Skeletal muscle satellite cell (primary cell): ENCODE results near the gene CELF3.
A peak's percentile ranks its signal among the peaks of the same experiment; 100 is the strongest.
"Not testable (repeated sequence)": the region's sequence is repeated elsewhere in the genome, so short reads cannot be mapped to it uniquely, and the experiment has no call there.

Source experiments
- H3K27me3 ChIP-seq: 2 replicates; pipeline ENCODE4 v1.7.0; 2013; ENCODE audit warnings: low read length; ENCODE audit not compliant: control insufficient read depth, insufficient read depth
- H3K36me3 ChIP-seq: 2 replicates; pipeline ENCODE4 v1.7.0; 2013; ENCODE audit warnings: mild to moderate bottlenecking, control low read depth, low read length; ENCODE audit not compliant: insufficient read depth
- H3K4me1 ChIP-seq: 2 replicates; pipeline ENCODE4 v1.7.0; 2013; ENCODE audit warnings: low read length; ENCODE audit not compliant: control insufficient read depth, insufficient read depth
- H3K4me2 ChIP-seq: 2 replicates; pipeline ENCODE4 v1.7.0; 2013; ENCODE audit warnings: mild to moderate bottlenecking, low read length
- H3K4me3 ChIP-seq: 2 replicates; pipeline ENCODE4 v1.7.0; 2013; ENCODE audit warnings: low read length
- H3K9ac ChIP-seq: 2 replicates; pipeline ENCODE4 v1.7.0; 2013; ENCODE audit warnings: mild to moderate bottlenecking, low read depth, low read length, moderate library complexity
- H3K9me3 ChIP-seq: replicated peaks from 2 replicates; pipeline ENCODE4 v1.7.0; 2013; ENCODE audit warnings: mild to moderate bottlenecking, control low read depth, low read length

The CELF3 gene

GRCh38 chr1:151733995-151734394 lies 17.4 kb upstream of the CELF3 start:
- H3K9me3 ChIP-seq, H3K4me1 ChIP-seq, H3K9ac ChIP-seq, H3K4me3 ChIP-seq, H3K36me3 ChIP-seq, H3K4me2 ChIP-seq: not testable (repeated sequence)
- peaks cover 25% of the 10 kb centered on the region for H3K27me3 ChIP-seq

GRCh38 chr1:151733126-151733525 lies 16.5 kb upstream of the CELF3 start:
- H3K36me3 ChIP-seq = no peaks in the 10 kb centered on the region
- no peak overlapping the region for H3K9ac ChIP-seq
- H3K4me2 ChIP-seq = no peak overlapping the region
- no peak overlapping the region for H3K4me3 ChIP-seq
- H3K9me3 ChIP-seq = no peaks in the 10 kb centered on the region
- peaks cover 29% of the 10 kb centered on the region for H3K27me3 ChIP-seq
- H3K4me1 ChIP-seq = peaks cover 2% of the 10 kb centered on the region

GRCh38 chr1:151729966-151730291 lies 13.3 kb upstream of the CELF3 start:
- Histone ChIP-seq H3K4me1 (peaks cover 5% of the 10 kb centered on the region), H3K9ac (no peak overlapping the region), H3K9me3 (no peaks in the 10 kb centered on the region), H3K36me3 (no peaks in the 10 kb centered on the region), H3K4me2 (no peak overlapping the region), H3K4me3 (no peak overlapping the region), H3K27me3 (peaks cover 54% of the 10 kb centered on the region)

- Histone ChIP-seq H3K36me3 (no peaks in the 10 kb centered on the region), H3K9ac (no peak overlapping the region), H3K9me3 (no peaks in the 10 kb centered on the region), H3K4me2 (no peak overlapping the region), H3K27me3 (peaks cover 54% of the 10 kb centered on the region), H3K4me1 (peaks cover 5% of the 10 kb centered on the region), H3K4me3 (no peak overlapping the region)
Measured at GRCh38 chr1:151729157-151729965, 12.8 kb upstream of the CELF3 start.

GRCh38 chr1:151728151-151729054 lies 11.8 kb upstream of the CELF3 start:
- Histone ChIP-seq H3K27me3 (peaks cover 62% of the 10 kb centered on the region), H3K9ac (peak overlapping the region; percentile 23), H3K36me3 (no peaks in the 10 kb centered on the region), H3K4me2 (peak overlapping the region; percentile 68), H3K9me3 (no peaks in the 10 kb centered on the region), H3K4me1 (peaks cover 5% of the 10 kb centered on the region), H3K4me3 (peak overlapping the region; percentile 41)

- no peaks in the 10 kb centered on the region for H3K9me3 ChIP-seq
- H3K27me3 ChIP-seq = peaks cover 67% of the 10 kb centered on the region
- H3K4me2 ChIP-seq = no peak overlapping the region
- no peaks in the 10 kb centered on the region for H3K36me3 ChIP-seq
- no peak overlapping the region for H3K9ac ChIP-seq
- H3K4me3 ChIP-seq = no peak overlapping the region
- peaks cover 17% of the 10 kb centered on the region for H3K4me1 ChIP-seq
Measured at GRCh38 chr1:151723726-151724370, 7.2 kb upstream of the CELF3 start.

- peaks cover 74% of the 10 kb centered on the region for H3K27me3 ChIP-seq
- no peaks in the 10 kb centered on the region for H3K36me3 ChIP-seq
- H3K9me3 ChIP-seq = no peaks in the 10 kb centered on the region
- H3K4me1 ChIP-seq = peaks cover 12% of the 10 kb centered on the region
- H3K4me2 ChIP-seq = peak overlapping the region; percentile 88
- H3K9ac ChIP-seq = no peak overlapping the region
- H3K4me3 ChIP-seq = peak overlapping the region; percentile 72
Measured at GRCh38 chr1:151721788-151722510, 5.3 kb upstream of the CELF3 start.

- H3K9me3 ChIP-seq = no peaks in the 10 kb centered on the region
- peaks cover 12% of the 10 kb centered on the region for H3K4me1 ChIP-seq
- H3K9ac ChIP-seq = no peak within 1 kb of the TSS
- peaks cover 73% of the 10 kb centered on the region for H3K27me3 ChIP-seq
- no peaks in the 10 kb centered on the region for H3K36me3 ChIP-seq
- peak within 1 kb of the TSS; percentile 72 for H3K4me3 ChIP-seq
- peak within 1 kb of the TSS; percentile 88 for H3K4me2 ChIP-seq
Measured at GRCh38 chr1:151720974-151721787, 4.6 kb upstream of the CELF3 start, which contains the start of gene RIIAD1. TSS of gene RIIAD1 (plus strand) at chr1:151721522. CDS start at chr1:151721537, 15 bp downstream.

GRCh38 chr1:151720554-151720953 lies 4.0 kb upstream of the CELF3 start:
- Histone ChIP-seq H3K4me3 (peak overlapping the region; percentile 72), H3K27me3 (peaks cover 73% of the 10 kb centered on the region), H3K9me3 (no peaks in the 10 kb centered on the region), H3K4me1 (peaks cover 12% of the 10 kb centered on the region), H3K4me2 (peak overlapping the region; percentile 80), H3K36me3 (no peaks in the 10 kb centered on the region), H3K9ac (no peak overlapping the region)

- H3K4me1 ChIP-seq = peaks cover 12% of the 10 kb centered on the region
- no peak overlapping the region for H3K4me2 ChIP-seq
- peaks cover 74% of the 10 kb centered on the region for H3K27me3 ChIP-seq
- no peaks in the 10 kb centered on the region for H3K9me3 ChIP-seq
- H3K4me3 ChIP-seq = no peak overlapping the region
- H3K36me3 ChIP-seq = no peaks in the 10 kb centered on the region
- H3K9ac ChIP-seq = no peak overlapping the region
Measured at GRCh38 chr1:151720125-151720524, 3.5 kb upstream of the CELF3 start.
